ENCODE results near the gene PCYT1A.
A peak's percentile ranks its signal among the peaks of the same experiment; 100 is the strongest.
"Not testable (repeated sequence)": the region's sequence is repeated elsewhere in the genome, so short reads cannot be mapped to it uniquely, and the experiment has no call there.

Gene PCYT1A

GRCh38 chr3:196208942-196209695, 78.4 kb downstream of the PCYT1A start:
- Histone ChIP-seq H4K20me1 (ENCODE audit: low read depth, low read length) (no peaks in the 10 kb centered on the region), H3K9me2 (replicated peaks; ENCODE audit: insufficient read depth, low read length) (no peaks in the 10 kb centered on the region), H2AFZ (ENCODE audit: low read depth, low read length, severe bottlenecking) (no peak overlapping the region), H3K27me3 (ENCODE audit: low read length) (no peaks in the 10 kb centered on the region), H3K79me2 (ENCODE audit: insufficient read depth, low read length) (no peaks in the 10 kb centered on the region), H3K27ac (ENCODE audit: low read depth, low read length) (no peak overlapping the region), H3K9me3 (ENCODE audit: insufficient read depth, low read length) (no peaks in the 10 kb centered on the region), H3K4me2 (ENCODE audit: low read depth, low read length, poor library complexity, severe bottlenecking) (no peak overlapping the region), H3K4me3 (ENCODE audit: insufficient read depth, low read length, poor library complexity, severe bottlenecking) (no peak overlapping the region), H3K36me3 (ENCODE audit: low read length) (no peaks in the 10 kb centered on the region), H3F3A (ENCODE audit: insufficient read depth) (no peaks in the 10 kb centered on the region), H3K9ac (ENCODE audit: low read length) (no peak overlapping the region)
- TF ChIP-seq EZH2phosphoT487 (conservative IDR thresholded peaks at IDR 0.05; ENCODE audit: low read length) (no peak), CTCF (IDR thresholded peaks at IDR 0.05; ENCODE audit: insufficient read depth, low read length, poor library complexity, severe bottlenecking) (no peak)

- Histone ChIP-seq H4K20me1 (ENCODE audit: low read depth, low read length) (no peaks in the 10 kb centered on the region), H3K27ac (ENCODE audit: low read depth, low read length) (no peak overlapping the region), H3K36me3 (ENCODE audit: low read length) (no peaks in the 10 kb centered on the region), H3K9me2 (replicated peaks; ENCODE audit: insufficient read depth, low read length) (no peaks in the 10 kb centered on the region), H2AFZ (ENCODE audit: low read depth, low read length, severe bottlenecking) (no peak overlapping the region), H3K9ac (ENCODE audit: low read length) (no peak overlapping the region), H3K79me2 (ENCODE audit: insufficient read depth, low read length) (no peaks in the 10 kb centered on the region), H3K9me3 (ENCODE audit: insufficient read depth, low read length) (no peaks in the 10 kb centered on the region), H3F3A (ENCODE audit: insufficient read depth) (no peaks in the 10 kb centered on the region), H3K4me2 (ENCODE audit: low read depth, low read length, poor library complexity, severe bottlenecking) (peak overlapping the region; percentile 42), H3K4me3 (ENCODE audit: insufficient read depth, low read length, poor library complexity, severe bottlenecking) (peak overlapping the region; percentile 22), H3K27me3 (ENCODE audit: low read length) (no peaks in the 10 kb centered on the region)
- TF ChIP-seq CTCF (IDR thresholded peaks at IDR 0.05; ENCODE audit: insufficient read depth, low read length, poor library complexity, severe bottlenecking) (no peak), EZH2phosphoT487 (conservative IDR thresholded peaks at IDR 0.05; ENCODE audit: low read length) (no peak)
Observed at GRCh38 chr3:196207833-196208607, 79.5 kb downstream of the PCYT1A start.

- H3K4me3 ChIP-seq (ENCODE audit: insufficient read depth, low read length, poor library complexity, severe bottlenecking): no peak overlapping the region
- no peak overlapping the region for H2AFZ ChIP-seq (ENCODE audit: low read depth, low read length, severe bottlenecking)
- H3K27ac ChIP-seq (ENCODE audit: low read depth, low read length): no peak overlapping the region
- H3K27me3 ChIP-seq (ENCODE audit: low read length): no peaks in the 10 kb centered on the region
- no peaks in the 10 kb centered on the region for H3K9me2 ChIP-seq (replicated peaks; ENCODE audit: insufficient read depth, low read length)
- TF ChIP-seq CTCF (IDR thresholded peaks at IDR 0.05; ENCODE audit: insufficient read depth, low read length, poor library complexity, severe bottlenecking): no peak
- TF ChIP-seq EZH2phosphoT487 (conservative IDR thresholded peaks at IDR 0.05; ENCODE audit: low read length): no peak
- H3K79me2 ChIP-seq (ENCODE audit: insufficient read depth, low read length): no peaks in the 10 kb centered on the region
- H3K9ac ChIP-seq (ENCODE audit: low read length): no peak overlapping the region
- H3K4me2 ChIP-seq (ENCODE audit: low read depth, low read length, poor library complexity, severe bottlenecking): no peak overlapping the region
- no peaks in the 10 kb centered on the region for H3K36me3 ChIP-seq (ENCODE audit: low read length)
- no peaks in the 10 kb centered on the region for H3K9me3 ChIP-seq (ENCODE audit: insufficient read depth, low read length)
- H4K20me1 ChIP-seq (ENCODE audit: low read depth, low read length): no peaks in the 10 kb centered on the region
- no peaks in the 10 kb centered on the region for H3F3A ChIP-seq (ENCODE audit: insufficient read depth)
Observed at GRCh38 chr3:196207159-196207832, 80.2 kb downstream of the PCYT1A start.

GRCh38 chr3:196205442-196206205, 81.9 kb downstream of the PCYT1A start:
- H3K27ac ChIP-seq (ENCODE audit: low read depth, low read length); H4K20me1 ChIP-seq (ENCODE audit: low read depth, low read length); H3K79me2 ChIP-seq (ENCODE audit: insufficient read depth, low read length); H3F3A ChIP-seq (ENCODE audit: insufficient read depth); H3K36me3 ChIP-seq (ENCODE audit: low read length); H3K27me3 ChIP-seq (ENCODE audit: low read length); H3K9me3 ChIP-seq (ENCODE audit: insufficient read depth, low read length); H3K9me2 ChIP-seq (replicated peaks; ENCODE audit: insufficient read depth, low read length); H2AFZ ChIP-seq (ENCODE audit: low read depth, low read length, severe bottlenecking); H3K9ac ChIP-seq (ENCODE audit: low read length); H3K4me3 ChIP-seq (ENCODE audit: insufficient read depth, low read length, poor library complexity, severe bottlenecking); H3K4me2 ChIP-seq (ENCODE audit: low read depth, low read length, poor library complexity, severe bottlenecking): not testable (repeated sequence)
